ENCODE data around the gene ABHD17A. TPM values are rescaled to one million over a fixed set of nuclear protein-coding genes. Genes with fewer than 3 reads are reported as not detected.

The ABHD17A gene
- total RNA-seq, 4 donors from 2014 or later = 33.8 to 142 (median 63.7) TPM

GRCh38 chr19:1917146-1917545 is 31.9 kb upstream of the ABHD17A start:
- no peaks in the 10 kb centered on the region for H3K27me3 ChIP-seq
- no peak overlapping the region for H3K27ac ChIP-seq
- no peaks in the 10 kb centered on the region for H3K4me1 ChIP-seq
- TF ChIP-seq CTCF (IDR thresholded peaks at IDR 0.05) (no peak), POLR2A (IDR thresholded peaks at IDR 0.05) (no peak)
- DNase-seq = no peak
- intact Hi-C loops (cut with DNase I; ENCODE audit: low total_unique reads) = no loop called here
- H3K4me3 ChIP-seq = no peak overlapping the region
- no peaks in the 10 kb centered on the region for H3K9me3 ChIP-seq
- no peaks in the 10 kb centered on the region for H3K36me3 ChIP-seq

GRCh38 chr19:1914826-1915341 is 29.6 kb upstream of the ABHD17A start:
- Histone ChIP-seq H3K27ac (no peak overlapping the region), H3K9me3 (no peaks in the 10 kb centered on the region), H3K4me1 (no peaks in the 10 kb centered on the region), H3K27me3 (no peaks in the 10 kb centered on the region), H3K4me3 (no peak overlapping the region), H3K36me3 (no peaks in the 10 kb centered on the region)
- DNase-seq = no peak
- intact Hi-C loops (cut with DNase I; ENCODE audit: low total_unique reads) = no loop called here
- TF ChIP-seq CTCF (IDR thresholded peaks at IDR 0.05) = no peak

GRCh38 chr19:1913781-1914577 is 28.7 kb upstream of the ABHD17A start:
- H3K27ac ChIP-seq = no peak overlapping the region
- H3K36me3 ChIP-seq = no peaks in the 10 kb centered on the region
- no peak for TF ChIP-seq POLR2A (IDR thresholded peaks at IDR 0.05)
- H3K27me3 ChIP-seq = no peaks in the 10 kb centered on the region
- intact Hi-C loops (cut with DNase I; ENCODE audit: low total_unique reads) = no loop called here
- DNase-seq = no peak
- no peaks in the 10 kb centered on the region for H3K9me3 ChIP-seq
- no peak overlapping the region for H3K4me3 ChIP-seq
- H3K4me1 ChIP-seq = no peaks in the 10 kb centered on the region

- no peaks in the 10 kb centered on the region for H3K27me3 ChIP-seq
- no peak for TF ChIP-seq CTCF (IDR thresholded peaks at IDR 0.05)
- TF ChIP-seq POLR2A (IDR thresholded peaks at IDR 0.05) = no peak
- no peak overlapping the region for H3K27ac ChIP-seq
- H3K9me3 ChIP-seq = no peaks in the 10 kb centered on the region
- DNase-seq = no peak
- intact Hi-C loops (cut with DNase I; ENCODE audit: low total_unique reads) = no loop called here
- no peaks in the 10 kb centered on the region for H3K4me1 ChIP-seq
- no peak overlapping the region for H3K4me3 ChIP-seq
- no peaks in the 10 kb centered on the region for H3K36me3 ChIP-seq
These were observed 27.6 kb upstream of the ABHD17A start for GRCh38 chr19:1912760-1913505.

GRCh38 chr19:1911995-1912394 is 26.7 kb upstream of the ABHD17A start:
- no peak overlapping the region for H3K4me3 ChIP-seq
- H3K27me3 ChIP-seq = no peaks in the 10 kb centered on the region
- intact Hi-C loops (cut with DNase I; ENCODE audit: low total_unique reads) = no loop called here
- no peaks in the 10 kb centered on the region for H3K4me1 ChIP-seq
- H3K27ac ChIP-seq = no peak overlapping the region
- no peaks in the 10 kb centered on the region for H3K9me3 ChIP-seq
- TF ChIP-seq POLR2A (IDR thresholded peaks at IDR 0.05) = no peak
- TF ChIP-seq CTCF (IDR thresholded peaks at IDR 0.05) = no peak
- no peak for DNase-seq
- H3K36me3 ChIP-seq = no peaks in the 10 kb centered on the region

All from uterus (tissue), 4 donors.